NCI-H1436 treated with DMSO at 0.1 percent for 48 hours (cell line): Measurements from ENCODE around the gene UNC119.
"Not testable (repeated sequence)": the region's sequence is repeated elsewhere in the genome, so short reads cannot be mapped to it uniquely, and the experiment has no call there.

ENCODE experiments used
- DNase-seq: peaks from one replicate; lab custom pipeline; 2025; lab: John Stamatoyannopoulos, UW

Gene UNC119

GRCh38 chr17:28522281-28522680 lies 30.1 kb downstream of the UNC119 start:
- DNase-seq, result not testable (repeated sequence)

GRCh38 chr17:28521311-28522085 lies 30.9 kb downstream of the UNC119 start:
- DNase-seq, result no peak

- no peak for DNase-seq
These were observed 31.7 kb downstream of the UNC119 start for GRCh38 chr17:28520687-28521086.

GRCh38 chr17:28519236-28519635 lies 33.2 kb downstream of the UNC119 start:
- DNase-seq, result no peak

GRCh38 chr17:28518578-28518977 lies 33.8 kb downstream of the UNC119 start:
- DNase-seq, result no peak

- DNase-seq, result no peak
These were observed 34.3 kb downstream of the UNC119 start for GRCh38 chr17:28518132-28518531.

- no peak for DNase-seq
These were observed 36.9 kb downstream of the UNC119 start for GRCh38 chr17:28515518-28515917.

- DNase-seq, result no peak
These were observed 37.8 kb downstream of the UNC119 start for GRCh38 chr17:28514561-28515002.

- DNase-seq, result no peak
These were observed 38.9 kb downstream of the UNC119 start for GRCh38 chr17:28513476-28513875.

GRCh38 chr17:28511858-28512461 lies 40.5 kb downstream of the UNC119 start:
- DNase-seq, result no peak

- no peak for DNase-seq
These were observed 42.6 kb downstream of the UNC119 start for GRCh38 chr17:28509789-28510188.

- no peak for DNase-seq
These were observed 44.2 kb downstream of the UNC119 start for GRCh38 chr17:28508211-28508724.

GRCh38 chr17:28507567-28508203 lies 44.7 kb downstream of the UNC119 start:
- no peak for DNase-seq

- DNase-seq, result no peak
These were observed 45.5 kb downstream of the UNC119 start for GRCh38 chr17:28506763-28507487.

GRCh38 chr17:28505986-28506665 lies 46.3 kb downstream of the UNC119 start, which contains the start of gene FOXN1:
Gene FOXN1 (plus strand): TSS chr17:28506348. CDS start chr17:28523970, 17,622 bp downstream.
- no peak for DNase-seq

GRCh38 chr17:28503420-28503819 lies 49.0 kb downstream of the UNC119 start:
- no peak for DNase-seq

GRCh38 chr17:28501421-28502284 lies 50.8 kb downstream of the UNC119 start:
- DNase-seq, result no peak

- DNase-seq, result no peak
These were observed 51.6 kb downstream of the UNC119 start for GRCh38 chr17:28500712-28501379.

- DNase-seq, result no peak
These were observed 52.6 kb downstream of the UNC119 start for GRCh38 chr17:28499684-28500357.

GRCh38 chr17:28499364-28499664 lies 53.1 kb downstream of the UNC119 start:
- DNase-seq, result no peak
